GM21515 (cell line): ENCODE measurements around the gene PDE4D.
"Not testable (repeated sequence)": the region's sequence is repeated elsewhere in the genome, so short reads cannot be mapped to it uniquely, and the experiment has no call there.

Experiments
- ATAC-seq: cut with Tn5 transposase; IDR thresholded peaks from one replicate; pipeline ENCODE4 v1.9.1; 2021; ENCODE audit not compliant: unreplicated experiment

The PDE4D gene

GRCh38 chr5:59439303-59439702 is 454.2 kb downstream of the PDE4D start:
- ATAC-seq = no peak

DNA sequence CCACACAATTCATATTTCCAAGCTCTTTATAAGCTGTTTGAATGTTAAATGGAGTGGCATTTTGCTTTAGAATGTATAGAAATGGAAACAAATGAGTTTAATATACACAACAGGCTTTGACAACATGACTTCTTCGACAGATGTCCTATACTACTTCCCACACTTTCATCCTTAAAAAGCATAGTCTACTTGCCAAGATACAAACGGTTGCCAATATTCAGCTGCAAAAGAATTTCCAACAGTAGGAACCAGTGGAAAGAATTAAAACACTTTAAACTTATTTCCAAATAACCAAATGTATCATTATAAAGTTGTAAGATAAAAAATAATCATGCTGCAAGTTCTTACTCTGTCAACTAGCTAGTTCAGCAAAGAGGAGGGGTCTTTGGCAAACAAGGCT is 456.4 kb downstream of the PDE4D start:
- no peak for ATAC-seq

GRCh38 chr5:59436364-59437148 is 457.0 kb downstream of the PDE4D start:
- ATAC-seq = no peak

DNA sequence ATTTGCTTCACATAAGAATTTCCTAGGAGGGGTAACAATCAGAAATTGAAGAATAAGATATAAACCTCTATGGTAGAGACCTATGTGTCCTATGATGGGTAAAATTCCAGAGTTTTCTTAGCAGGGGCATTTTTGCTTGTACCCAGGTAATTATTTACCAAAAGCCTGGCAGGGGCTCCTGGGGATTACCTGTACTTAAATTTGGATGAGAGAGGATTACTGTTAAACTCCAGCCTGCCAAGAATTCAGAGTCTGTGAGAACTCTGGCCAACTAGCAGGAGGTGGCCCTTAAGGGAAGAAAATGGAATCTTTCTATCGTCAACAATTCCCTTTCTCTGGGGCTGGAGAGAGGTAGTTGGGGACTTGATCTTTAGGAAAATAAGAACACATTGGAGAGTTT is 460.4 kb downstream of the PDE4D start:
- no peak for ATAC-seq

DNA sequence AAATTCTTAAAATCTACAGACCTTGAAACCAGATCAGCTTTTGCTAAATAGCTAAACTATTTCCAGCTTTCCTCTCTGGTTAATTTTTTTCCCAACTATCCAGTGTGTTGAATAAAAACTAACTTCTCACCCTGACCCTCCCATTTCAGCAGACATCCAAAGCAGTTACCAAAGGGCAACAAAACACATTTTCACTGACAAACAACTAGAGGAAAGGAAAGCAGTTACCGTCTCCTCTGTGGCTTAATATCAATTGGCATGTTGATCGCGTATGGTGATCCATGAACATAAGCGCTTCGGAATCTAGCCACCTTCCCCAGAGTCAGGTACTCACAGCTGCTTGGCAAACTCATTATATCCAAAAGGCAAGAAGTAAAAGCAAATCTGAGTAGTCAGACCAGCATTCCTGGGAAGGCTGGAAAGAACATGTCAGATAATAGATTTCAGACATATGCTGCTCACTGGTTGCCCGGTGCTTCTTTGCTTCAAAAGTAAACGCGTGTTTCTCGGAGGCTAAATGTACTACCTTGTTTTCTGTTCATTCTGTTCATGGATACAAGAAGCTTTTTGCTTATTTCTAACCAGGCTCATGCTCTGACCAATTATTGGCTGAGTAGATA is 463.4 kb downstream of the PDE4D start:
- ATAC-seq = no peak

DNA sequence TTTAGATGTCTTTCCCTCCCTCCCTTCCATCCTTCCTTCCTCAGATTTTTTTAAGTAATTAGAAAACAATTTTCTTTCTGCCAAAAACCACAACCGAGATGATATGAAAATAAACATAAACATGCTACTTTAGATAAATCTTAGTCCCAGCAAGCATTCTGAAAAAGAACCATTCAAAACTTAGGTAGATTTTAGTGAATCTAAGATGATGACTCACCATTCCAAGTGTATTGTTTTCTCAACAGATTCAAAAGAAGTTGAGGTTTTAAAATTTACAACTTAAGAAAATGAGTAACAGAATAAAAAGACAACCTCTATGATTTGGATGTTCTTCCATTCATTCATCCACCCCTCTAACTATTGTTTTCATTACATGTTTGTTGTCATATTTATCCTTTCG is 465.1 kb downstream of the PDE4D start:
- ATAC-seq = no peak

GRCh38 chr5:59424515-59424914 is 469.0 kb downstream of the PDE4D start:
- ATAC-seq = no peak

- no peak for ATAC-seq
These were observed 470.5 kb downstream of the PDE4D start for GRCh38 chr5:59423021-59423420.

DNA sequence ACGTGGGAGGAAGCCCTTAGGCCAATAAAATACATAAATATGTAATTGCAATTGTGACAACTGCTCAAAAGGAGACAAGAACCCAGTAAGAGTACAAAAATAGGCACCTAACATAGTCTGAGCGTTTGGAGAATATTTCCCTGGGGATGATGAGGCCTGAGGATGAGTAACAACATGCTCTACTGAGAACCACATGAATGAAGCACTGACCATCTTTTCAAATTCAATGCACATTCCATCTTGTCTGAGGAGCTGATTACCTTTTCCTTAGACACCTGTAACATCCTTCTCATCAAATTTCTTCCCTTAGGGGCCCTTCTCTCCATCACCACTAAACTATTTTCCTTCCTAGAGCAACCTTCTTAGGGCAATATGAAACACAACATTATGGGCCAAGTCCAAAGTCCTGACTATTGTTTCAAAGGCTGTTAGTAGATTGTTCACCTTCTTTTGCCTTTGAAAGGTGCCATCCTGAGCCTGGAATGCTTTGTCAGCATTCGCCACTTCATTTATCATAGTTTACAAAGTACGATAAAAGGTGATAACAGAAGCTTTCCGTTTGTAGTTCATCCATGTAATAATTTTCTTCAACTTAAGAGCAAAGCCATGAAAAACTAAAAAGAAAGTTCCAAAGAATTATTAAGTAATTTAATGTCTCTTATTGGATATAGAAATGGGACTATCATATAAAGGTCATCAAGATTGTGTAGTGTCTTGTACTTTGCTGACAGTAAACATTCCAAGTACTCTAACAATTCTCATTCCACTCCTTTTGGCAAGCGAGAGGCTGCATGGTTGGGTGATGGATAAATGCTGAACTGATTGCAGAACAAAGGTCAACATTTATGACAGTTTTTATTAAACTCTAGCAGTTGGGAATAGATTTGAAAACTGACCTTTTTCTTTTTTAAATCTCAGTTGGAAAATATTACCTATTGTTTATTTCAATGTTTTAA is 471.3 kb downstream of the PDE4D start:
- ATAC-seq = no peak

DNA sequence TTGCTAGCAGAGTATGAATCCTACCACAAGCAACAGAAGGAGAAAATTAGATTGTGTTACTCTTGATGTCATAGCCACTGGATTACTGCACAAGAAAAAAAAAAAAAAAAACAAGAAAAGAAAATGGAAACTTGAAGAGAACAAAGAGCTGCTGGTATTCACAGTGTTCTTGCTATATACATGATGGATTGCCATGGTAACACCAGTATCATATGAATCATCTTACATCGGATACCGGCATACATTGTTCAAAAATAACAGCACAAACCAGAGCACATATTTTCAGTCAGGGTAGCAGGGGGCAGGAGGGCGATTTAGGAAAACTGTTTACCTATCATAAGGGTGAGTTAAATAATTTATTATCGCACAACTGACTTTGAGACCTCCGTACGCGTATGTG is 472.9 kb downstream of the PDE4D start:
- ATAC-seq = no peak

GRCh38 chr5:59418808-59419207 is 474.7 kb downstream of the PDE4D start:
- no peak for ATAC-seq

DNA sequence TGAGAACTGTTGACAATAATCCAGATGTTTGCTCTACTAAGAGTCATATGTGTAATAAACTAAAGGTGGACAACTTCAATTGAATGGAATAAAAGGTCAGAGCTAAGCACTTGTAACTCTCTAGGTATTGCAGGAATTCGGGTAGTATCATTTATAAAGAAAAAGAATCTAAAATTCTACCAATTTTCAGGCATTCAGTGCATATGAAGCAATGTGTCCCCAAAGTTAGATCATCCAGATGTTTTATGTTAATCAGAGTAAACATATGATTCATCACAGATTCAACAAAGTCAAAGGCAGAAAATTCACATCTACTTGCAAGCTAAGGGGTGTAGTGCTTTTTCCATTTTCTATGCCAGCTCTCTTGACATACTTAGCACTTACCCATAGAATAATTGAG is 477.1 kb downstream of the PDE4D start:
- ATAC-seq = no peak

DNA sequence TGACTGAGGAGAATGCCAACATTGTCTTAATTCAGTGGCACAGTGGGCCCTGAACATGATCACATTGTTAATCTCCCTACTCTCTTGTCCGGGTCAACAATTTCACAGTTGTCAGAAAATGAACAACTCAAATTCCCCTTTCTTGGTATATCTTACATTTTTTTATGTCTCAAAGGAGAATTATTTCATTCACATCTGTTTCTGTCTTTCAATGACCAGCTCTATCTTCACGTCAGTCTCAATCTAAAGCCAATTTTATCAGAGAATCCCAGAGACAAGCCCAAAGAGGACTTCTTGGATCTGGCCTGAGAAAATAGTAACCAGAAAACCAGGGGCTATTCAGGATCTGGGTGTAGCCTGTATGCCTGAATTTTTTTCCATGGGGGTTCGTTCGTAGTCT is 477.5 kb downstream of the PDE4D start:
- no peak for ATAC-seq

- no peak for ATAC-seq
These were observed 481.1 kb downstream of the PDE4D start for GRCh38 chr5:59412428-59412827.

DNA sequence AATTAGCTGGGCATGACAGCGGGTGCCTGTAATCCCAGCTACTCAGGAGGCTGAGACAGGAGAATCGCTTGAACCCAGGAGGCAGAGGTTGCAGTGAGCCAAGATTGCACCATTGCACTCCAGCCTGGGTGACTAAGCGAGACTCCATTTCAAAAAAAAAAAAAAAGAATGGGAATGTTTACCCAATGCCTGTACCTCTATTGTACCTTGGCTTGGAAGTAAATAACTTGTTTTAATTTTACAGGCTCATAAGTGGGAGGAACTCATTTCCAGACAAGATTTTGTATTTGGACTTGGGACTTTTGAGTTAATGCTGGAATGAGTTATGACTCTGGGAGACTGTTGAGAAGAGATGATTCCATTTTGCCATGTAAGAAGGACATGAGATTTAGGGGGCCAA is 484.5 kb downstream of the PDE4D start:
- ATAC-seq = not testable (repeated sequence)

DNA sequence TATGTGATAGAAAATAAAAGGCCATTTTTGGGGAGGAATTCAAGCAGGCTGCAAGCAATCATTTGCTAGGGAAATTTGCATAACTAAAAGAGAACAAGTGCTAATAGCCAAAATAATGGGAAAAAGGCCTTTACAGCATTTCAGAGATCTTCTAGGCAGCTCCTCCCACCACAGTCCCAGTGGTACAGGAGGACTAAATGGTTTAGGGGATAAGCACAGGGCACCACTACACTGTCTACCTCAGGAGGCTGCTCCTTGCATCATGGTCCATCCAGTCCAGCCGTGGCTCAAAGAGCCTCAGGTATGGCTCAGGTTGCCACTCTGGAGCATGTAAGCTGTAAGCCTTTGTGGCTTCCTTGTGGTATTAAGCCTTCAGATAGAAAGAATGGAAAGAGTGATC is 485.6 kb downstream of the PDE4D start:
- ATAC-seq = no peak

DNA sequence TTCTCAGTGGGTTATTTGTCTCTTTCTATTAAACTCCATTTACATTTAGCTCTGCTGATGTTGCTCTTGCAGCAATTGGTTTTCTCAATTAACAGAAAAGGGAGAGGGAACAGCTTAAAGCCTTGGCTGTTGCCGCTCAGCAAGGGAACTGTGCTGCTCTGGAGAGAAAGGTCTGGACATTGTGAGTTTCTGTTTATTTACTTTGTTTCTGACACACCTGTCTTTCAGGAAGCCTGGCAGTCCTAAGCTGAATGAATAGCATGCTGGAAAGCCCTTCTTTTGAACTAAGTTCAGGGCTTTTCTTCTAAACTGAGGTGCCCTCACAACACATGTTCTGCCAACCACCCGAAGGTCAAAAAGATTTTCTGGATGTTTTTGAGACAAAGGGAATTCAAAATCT is 491.9 kb downstream of the PDE4D start:
- ATAC-seq = no peak

DNA sequence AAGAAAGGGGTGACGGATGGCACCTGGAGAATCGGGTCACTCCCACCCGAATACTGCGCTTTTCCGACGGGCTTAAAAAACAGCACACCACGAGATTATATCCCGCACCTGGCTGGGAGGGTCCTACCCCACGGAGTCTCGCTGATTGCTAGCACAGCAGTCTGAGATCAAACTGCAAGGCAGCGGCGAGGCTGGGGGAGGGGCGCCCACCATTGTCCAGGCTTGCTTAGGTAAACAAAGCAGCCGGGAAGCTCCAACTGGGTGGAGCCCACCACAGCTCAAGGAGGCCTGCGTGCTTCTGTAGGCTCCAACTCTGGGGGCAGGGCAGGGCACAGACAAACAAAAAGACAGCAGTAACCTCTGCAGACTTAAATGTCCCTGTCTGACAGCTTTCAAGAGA is 498.6 kb downstream of the PDE4D start:
- not testable (repeated sequence) for ATAC-seq

DNA sequence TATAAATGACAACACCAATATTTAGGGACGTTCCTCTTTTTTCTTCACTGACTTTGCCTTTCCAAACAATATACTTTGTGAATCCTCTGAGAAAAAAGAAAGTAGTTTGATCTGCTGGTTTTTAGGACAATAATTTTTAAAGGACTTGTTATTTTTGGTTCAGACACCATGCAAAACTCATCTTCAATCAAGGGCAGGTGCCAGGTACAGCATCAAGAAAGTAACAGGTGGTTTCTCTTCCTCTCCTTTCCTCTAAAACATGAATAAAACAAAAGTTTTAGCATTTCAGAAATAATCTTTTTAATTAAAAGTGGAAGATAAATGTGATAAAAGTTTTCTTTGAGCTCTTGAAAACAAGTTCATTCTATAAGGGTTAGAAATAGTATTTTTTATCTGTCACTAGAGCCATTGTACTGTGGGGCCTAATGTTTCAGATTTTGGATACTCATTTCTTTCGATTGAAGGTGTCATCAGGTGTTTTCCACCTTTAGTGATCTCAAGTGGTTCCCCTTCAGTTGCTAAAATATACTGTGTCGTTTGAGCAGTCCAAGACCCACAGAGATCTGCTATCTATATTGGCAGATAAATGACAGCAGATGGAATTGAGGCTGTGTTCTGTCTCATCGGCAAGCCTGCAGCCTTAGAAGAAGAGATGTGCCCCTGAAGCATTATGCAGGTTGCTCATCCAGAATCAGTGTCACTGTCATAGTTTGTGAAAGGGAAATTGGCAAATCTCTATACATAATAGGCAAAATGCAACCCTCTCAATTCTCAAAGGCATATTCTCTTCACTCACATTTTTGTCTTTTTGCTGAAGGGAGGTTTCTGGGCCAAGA is 499.7 kb downstream of the PDE4D start:
- no peak for ATAC-seq

DNA sequence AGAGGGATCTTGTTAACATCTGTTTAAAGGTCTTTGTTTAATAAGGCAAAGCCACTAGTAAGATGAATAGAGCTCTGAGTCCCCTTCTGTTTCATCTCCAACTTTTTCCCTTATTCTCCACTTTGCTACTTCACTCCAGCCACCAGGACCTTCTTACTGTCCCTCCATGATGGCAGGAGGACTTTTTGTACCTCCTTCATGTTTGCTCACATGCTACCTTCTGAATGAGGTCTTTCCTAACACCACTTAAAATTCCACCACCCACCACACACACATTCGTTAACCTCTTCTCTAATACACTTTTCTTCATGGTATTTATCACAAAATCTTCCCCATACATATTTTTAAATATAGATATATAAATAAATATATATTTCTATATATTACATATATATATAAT is 501.9 kb downstream of the PDE4D start:
- ATAC-seq = no peak

- ATAC-seq = no peak
These were observed 502.5 kb downstream of the PDE4D start for GRCh38 chr5:59390989-59391388.
